Tongue (tissue), 2 donors: ENCODE data around the gene TMEM141. TPM values are rescaled to one million over a fixed set of nuclear protein-coding genes. Genes with fewer than 3 reads are reported as not detected.

Experiments used
- DNase-seq: peaks from one replicate; pipeline ENCODE4 v3.0.0-alpha.2; 2015
- total RNA-seq: library from RNA; depleted of rRNA; stranded (reverse); fragments of >200 nt; gene quantifications from one replicate; pipeline ENCODE4 v1.2.3, GENCODE V29; 2014

TMEM141 gene
- total RNA-seq, result 50.2 TPM

DNA sequence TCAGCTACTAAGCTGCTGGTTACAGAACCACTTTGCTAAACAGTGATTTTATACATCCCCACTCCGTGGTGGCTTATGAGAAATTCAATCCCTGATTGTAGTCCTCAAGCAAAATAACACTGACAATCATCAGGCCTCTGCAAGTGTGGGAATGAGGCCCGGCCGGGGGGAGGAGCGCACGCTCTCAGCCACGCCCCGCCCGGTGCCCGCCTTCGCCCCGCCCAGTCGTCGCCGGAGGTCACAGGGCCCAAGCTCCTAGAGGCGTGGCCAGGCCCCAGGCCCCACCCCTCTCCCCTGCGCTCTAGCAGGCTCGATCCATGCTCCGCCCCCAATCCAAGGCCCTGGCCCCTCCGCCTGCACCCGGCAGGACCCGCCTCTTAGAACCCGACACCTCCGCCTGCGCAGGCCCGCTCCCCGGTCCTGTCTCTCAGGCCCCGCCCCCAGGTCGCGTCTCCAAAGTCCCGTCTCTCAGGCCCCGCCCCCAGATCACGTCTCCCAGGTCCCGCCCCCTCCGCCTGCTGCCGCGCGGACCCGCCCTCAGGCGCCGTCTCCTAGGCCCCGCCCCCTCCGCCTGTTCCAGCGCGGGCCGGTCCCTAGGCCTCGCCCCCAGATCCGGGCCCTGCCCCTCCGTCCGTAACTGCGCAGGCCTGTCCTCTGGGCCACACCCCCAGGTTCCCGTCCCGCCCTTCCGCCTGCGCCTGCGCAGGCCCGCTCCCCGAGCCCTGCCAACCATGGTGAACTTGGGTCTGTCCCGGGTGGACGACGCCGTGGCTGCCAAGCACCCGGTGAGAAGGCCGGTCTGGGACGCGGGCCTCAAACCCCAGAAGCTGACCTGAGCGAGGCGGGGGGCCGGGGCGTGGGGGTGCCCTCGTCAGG is at the start of gene TMEM141:
Gene TMEM141, plus strand, starts transcription at position 705 of the 876 bp plus-strand sequence. Its CDS starts 27 bp downstream, at position 732.
- DNase-seq, result peak; percentile 100

GRCh38 chr9:136741883-136742571 is 49.1 kb upstream of the TMEM141 start:
- DNase-seq, result no peak

DNA sequence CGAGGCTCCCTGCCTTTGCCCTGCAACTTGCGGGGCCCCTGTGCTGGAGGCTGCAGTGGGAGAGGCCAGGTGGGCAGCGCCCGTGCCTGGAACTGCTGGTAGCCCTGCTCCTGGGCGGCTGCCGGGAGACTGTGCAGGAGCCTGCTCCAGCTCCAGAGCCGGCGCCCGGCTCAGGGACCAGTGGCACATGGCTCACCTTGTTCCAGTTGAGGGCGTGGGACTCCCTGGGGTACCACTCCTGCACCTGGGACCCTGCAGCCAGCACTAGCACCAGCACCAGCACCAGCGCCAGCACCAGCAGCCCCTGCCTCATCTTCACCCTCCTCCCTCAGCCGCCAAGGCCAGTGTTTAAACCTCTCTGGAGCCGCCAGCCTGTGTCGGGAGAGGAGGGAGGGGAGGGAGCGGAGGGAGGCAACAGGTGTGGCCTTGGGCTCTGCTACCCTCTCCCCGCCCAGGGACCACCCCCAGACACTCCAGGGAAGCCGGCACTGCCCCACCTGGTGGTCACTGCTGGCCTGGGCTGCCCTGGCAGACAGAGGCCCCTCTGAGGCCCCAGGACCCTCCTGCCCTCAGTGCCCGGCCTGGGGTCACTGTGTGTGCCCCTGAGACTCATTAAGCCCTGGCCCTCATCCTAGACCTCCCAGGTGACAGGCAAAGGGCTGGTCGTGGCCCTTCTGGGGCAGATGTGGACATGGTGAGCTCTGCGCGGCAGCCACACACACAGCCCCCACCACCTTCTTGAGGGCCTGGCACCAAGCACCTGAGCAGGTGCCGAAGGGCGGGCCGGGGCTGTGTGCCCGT is 48.4 kb upstream of the TMEM141 start, which contains the start of gene LCN10:
Gene LCN10, minus strand, starts transcription at position 350 of the 801 bp plus-strand sequence. Its CDS starts 37 bp downstream, at position 313.
- DNase-seq, result peak; percentile 54

GRCh38 chr9:136743639-136744211 is 47.4 kb upstream of the TMEM141 start:
- DNase-seq, result no peak

GRCh38 chr9:136744773-136745172 is 46.4 kb upstream of the TMEM141 start:
- DNase-seq, result no peak

DNA sequence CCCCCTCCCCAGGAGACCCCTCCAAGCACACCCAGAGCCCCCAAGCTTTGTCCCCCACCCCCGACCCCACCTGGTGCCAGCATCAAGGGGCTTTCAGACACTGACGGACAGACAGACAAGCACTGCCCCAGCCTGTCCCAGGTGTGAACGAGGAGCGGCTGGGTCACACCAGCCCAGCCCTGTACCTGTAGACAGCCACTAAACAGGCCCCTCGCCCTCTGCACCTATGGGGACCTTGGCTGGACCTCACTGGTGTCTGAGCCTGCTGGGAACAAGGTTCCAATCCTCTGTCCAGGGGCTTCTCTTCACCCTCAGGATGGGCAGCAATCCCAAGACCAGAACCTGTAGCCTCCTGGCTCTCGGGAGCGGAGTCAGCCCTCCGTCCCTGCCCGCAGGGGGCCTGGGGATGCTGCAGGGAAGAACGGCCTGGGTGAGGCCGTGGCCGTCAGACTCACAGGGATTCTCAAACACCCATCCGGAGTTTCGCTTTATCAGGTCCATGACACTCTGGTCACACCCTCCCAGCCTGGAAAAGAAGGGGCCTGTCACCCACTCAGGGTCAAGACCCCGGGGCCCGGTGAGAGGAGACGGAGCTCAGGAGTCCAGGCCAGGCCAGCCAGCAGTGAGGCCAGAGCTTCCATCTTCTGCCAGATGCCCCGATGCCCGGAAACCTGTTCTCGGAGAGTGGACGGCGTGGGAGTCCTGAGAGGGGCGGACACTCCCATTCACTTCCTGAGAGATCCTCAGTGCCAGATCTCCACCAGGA is 45.6 kb upstream of the TMEM141 start:
- no peak for DNase-seq

DNA sequence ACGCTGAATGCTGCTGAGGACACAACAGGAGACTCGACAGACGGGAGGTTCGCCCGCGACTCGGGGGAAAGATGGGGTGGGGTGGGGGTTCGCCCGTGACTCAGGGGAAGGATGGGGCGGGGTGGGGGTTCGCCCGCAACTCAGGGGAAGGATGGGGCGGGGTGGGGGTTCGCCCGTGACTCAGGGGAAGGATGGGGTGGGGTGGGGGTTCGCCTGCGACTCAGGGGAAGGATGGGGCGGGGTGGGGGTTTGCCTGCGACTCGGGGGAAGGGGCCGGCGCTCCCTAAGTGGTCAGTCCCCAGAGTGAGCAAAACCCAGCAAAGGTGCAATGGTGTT is 45.0 kb upstream of the TMEM141 start:
- no peak for DNase-seq

- DNase-seq, result no peak
Measured at GRCh38 chr9:136746621-136747020, 44.5 kb upstream of the TMEM141 start.

DNA sequence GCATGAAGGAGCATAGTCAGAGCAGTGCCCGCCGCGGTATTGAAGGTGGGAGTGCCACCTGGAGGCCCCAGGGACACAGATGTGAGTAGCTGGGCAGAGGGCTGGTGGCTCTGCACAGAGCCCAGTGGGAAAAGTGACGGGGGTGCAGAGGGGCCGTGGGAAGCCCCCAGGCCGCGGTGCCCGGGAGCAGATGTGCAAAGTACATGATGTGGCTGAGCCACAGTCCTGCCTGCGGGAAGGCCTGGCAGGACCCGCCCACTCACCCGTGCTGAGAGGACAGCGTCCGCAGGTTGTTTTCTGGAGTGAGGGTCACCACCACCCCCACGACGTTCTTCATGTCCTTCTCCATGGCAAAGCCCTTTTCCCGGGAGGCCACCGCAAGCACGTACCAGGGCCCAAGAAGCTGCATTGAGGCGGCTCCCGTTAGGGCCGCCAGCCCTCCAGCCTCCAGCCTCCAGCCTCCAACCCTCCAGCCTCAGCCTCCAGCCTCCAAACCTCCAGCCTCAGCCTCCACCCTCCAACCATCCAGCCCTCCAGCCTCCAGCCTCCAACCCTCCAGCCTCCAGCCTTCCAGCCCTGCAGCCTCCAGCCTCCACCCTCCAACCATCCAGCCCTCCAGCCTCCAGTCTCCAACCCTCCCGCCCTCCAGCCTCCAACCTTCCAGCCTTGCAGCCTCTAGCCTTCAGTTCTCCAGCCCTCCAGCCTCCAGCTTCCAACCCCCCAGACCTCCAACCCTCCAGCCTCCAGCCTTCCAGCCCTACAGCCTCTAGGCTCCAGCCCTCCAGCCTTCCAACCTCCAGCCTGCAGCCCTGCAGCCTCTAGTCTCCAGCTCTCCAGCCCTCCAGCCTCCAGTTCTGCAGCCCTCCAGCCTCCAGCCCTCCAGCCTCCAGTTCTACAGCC is 43.7 kb upstream of the TMEM141 start:
- no peak for DNase-seq

DNA sequence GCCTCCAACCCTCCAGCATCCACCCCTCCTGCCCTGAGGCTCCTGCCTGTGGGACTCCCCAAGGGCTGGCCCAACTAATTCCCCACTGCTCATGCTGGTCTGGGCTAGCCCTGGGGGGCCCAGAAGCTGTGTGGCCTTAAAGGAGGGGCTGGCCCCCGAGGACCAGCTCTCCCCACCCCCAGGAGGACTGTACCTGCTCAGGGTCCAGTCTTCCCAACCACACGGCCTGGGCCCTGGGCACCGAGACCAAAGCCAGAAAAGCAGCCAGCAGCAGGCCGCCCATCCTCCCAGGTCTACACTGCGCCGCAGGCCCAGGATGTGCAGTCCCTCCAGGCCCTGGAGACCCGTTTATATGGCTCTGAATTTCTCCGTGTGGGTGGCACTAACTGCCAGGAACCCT is 42.9 kb upstream of the TMEM141 start, which contains the start of gene LCN6:
Gene LCN6, minus strand, starts transcription at position 325 of the 400 bp plus-strand sequence. Its CDS starts 42 bp downstream, at position 283.
- DNase-seq, result no peak

DNA sequence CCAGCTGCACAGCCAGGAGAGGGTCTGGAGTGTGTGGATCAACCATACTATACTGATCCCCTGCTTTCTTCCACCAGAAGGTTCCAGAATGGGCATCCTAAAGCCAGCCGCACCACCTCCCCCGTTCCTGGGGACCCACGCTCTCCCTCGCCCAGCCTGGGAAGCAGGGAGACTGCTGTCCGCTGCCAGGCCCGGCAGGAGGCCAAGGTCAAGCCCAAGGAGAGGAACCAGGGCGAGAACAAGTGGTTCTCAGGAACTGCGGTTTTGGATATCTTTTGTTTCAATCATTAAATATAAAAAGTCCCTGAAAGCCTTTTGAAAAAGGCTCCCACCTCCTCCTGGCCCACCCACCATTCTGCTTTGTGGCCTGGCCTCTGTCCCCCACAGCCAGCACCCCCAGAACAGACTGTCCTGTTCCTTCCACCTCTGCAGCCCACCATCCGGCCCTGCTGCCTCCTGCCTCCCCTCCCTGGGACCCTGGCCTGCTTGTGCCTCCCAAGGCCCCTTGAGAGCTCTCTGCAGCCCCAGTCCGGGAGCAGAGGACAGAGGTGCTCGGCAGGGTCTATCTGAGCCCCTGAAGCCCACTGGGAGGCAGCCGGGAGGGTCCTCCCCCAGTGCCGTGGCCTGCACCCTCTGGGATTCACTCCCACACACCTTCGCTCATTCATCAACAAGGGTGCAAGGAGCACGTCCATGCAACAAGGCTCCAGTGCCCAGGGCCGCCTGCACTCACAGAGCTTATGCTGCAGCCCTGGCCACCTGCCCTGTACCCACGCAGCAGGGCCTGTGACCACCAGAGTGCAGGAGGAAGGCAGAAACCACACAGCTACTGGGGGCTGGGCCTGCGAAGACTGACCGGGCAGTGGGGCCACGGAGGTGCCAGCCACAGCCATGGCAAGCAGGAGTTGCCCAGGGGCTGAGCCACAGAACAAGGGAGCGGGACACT is 42.2 kb upstream of the TMEM141 start:
- DNase-seq, result no peak

DNA sequence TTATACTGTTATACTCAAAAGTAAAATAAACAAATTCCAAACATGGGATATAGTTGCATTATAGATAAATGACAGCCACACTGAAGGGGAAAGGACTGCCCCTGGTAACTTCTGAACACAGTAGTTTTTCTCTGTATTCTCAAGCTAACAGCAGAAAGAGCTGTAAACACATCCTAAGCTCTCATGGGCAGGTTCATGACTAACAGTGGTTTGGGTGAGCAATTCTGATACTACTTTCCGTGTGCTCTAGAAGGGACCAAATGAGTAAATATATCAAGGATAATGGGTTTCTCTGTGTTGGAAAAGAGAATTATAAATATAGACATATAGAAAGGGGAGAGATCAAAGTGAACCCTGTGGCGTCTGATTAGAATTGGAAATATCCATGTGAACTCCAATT is 40.6 kb upstream of the TMEM141 start:
- DNase-seq, result no peak

DNA sequence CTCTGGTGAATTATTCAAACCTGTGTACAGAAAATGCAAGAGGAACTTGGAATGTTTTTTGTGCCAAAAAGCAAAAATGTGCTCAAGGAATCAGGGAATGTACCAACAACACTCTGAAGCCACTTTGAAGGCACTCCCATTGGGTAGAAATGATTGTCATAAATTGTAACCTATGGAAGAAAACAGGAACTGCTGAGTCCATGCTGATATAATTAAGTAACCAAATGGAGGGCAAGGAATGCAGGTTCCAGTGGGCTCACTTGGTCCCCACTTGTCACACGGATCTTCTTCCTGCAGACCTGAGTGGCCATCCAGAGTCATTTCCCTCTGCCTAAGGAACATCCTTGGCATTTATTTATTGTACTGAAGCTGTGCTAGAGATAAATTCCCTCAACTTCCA is 39.9 kb upstream of the TMEM141 start:
- no peak for DNase-seq

DNA sequence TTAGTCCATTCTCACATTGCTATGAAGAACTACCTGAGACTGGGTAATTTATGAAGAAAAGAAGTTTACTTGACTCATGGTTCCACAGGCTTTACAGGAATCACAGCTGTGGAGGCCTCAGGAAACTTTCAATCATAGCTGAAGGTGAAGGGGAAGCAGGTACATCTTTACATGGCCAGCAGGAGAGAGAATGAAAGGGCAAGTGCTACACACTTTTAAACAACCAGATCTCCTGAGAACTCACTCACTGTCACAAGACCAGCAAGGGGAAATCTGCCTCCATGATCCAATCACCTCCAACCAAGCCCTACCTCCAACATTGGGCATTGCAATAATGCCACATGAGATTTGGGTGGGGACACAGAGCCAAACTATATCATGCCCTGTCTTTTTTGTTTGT is 39.3 kb upstream of the TMEM141 start:
- no peak for DNase-seq

GRCh38 chr9:136753371-136754058 is 37.6 kb upstream of the TMEM141 start:
- DNase-seq, result no peak

- DNase-seq, result no peak
Measured at GRCh38 chr9:136754059-136754572, 37.0 kb upstream of the TMEM141 start.

- no peak for DNase-seq
Measured at GRCh38 chr9:136754626-136755301, 36.4 kb upstream of the TMEM141 start.
